ENCODE data around the gene PDK1.
"Not testable (repeated sequence)": the region's sequence is repeated elsewhere in the genome, so short reads cannot be mapped to it uniquely, and the experiment has no call there.

The PDK1 gene

GRCh38 chr2:172545408-172546075 is 10.3 kb upstream of the PDK1 start:
- H3K36me3 ChIP-seq (ENCODE audit: control insufficient read depth, insufficient read depth, low read length) = no peaks in the 10 kb centered on the region
- no peak overlapping the region for H3K4me3 ChIP-seq (replicated peaks; ENCODE audit: low read depth, low read length)
- DNase-seq (ENCODE audit: extremely low read depth, insufficient read length) = no peak
- TF ChIP-seq CTCF (IDR thresholded peaks at IDR 0.05; ENCODE audit: insufficient read depth, low read length, poor library complexity, severe bottlenecking) = no peak
- no peaks in the 10 kb centered on the region for H3K27me3 ChIP-seq (replicated peaks; ENCODE audit: control insufficient read depth, insufficient read depth, low read length)

- no peak for TF ChIP-seq CTCF (IDR thresholded peaks at IDR 0.05; ENCODE audit: insufficient read depth, low read length, poor library complexity, severe bottlenecking)
- DNase-seq (ENCODE audit: extremely low read depth, insufficient read length) = no peak
- Histone ChIP-seq H3K36me3 (ENCODE audit: control insufficient read depth, insufficient read depth, low read length) (no peaks in the 10 kb centered on the region), H3K4me3 (replicated peaks; ENCODE audit: low read depth, low read length) (no peak overlapping the region), H3K27me3 (replicated peaks; ENCODE audit: control insufficient read depth, insufficient read depth, low read length) (no peaks in the 10 kb centered on the region)
Observed at GRCh38 chr2:172549131-172549530, 6.8 kb upstream of the PDK1 start.

GRCh38 chr2:172549802-172550201 is 6.1 kb upstream of the PDK1 start:
- not testable (repeated sequence) for H3K27me3 ChIP-seq (replicated peaks; ENCODE audit: control insufficient read depth, insufficient read depth, low read length); H3K4me3 ChIP-seq (replicated peaks; ENCODE audit: low read depth, low read length); H3K36me3 ChIP-seq (ENCODE audit: control insufficient read depth, insufficient read depth, low read length); DNase-seq (ENCODE audit: extremely low read depth, insufficient read length)

- Histone ChIP-seq H3K27me3 (replicated peaks; ENCODE audit: control insufficient read depth, insufficient read depth, low read length) (no peaks in the 10 kb centered on the region), H3K36me3 (ENCODE audit: control insufficient read depth, insufficient read depth, low read length) (no peaks in the 10 kb centered on the region), H3K4me3 (replicated peaks; ENCODE audit: low read depth, low read length) (no peak overlapping the region)
- no peak for TF ChIP-seq CTCF (IDR thresholded peaks at IDR 0.05; ENCODE audit: insufficient read depth, low read length, poor library complexity, severe bottlenecking)
- DNase-seq (ENCODE audit: extremely low read depth, insufficient read length) = no peak
Observed at GRCh38 chr2:172550419-172550818, 5.5 kb upstream of the PDK1 start.

GRCh38 chr2:172551271-172551670 is 4.6 kb upstream of the PDK1 start:
- no peak for TF ChIP-seq CTCF (IDR thresholded peaks at IDR 0.05; ENCODE audit: insufficient read depth, low read length, poor library complexity, severe bottlenecking)
- Histone ChIP-seq H3K4me3 (replicated peaks; ENCODE audit: low read depth, low read length) (no peak overlapping the region), H3K27me3 (replicated peaks; ENCODE audit: control insufficient read depth, insufficient read depth, low read length) (no peaks in the 10 kb centered on the region), H3K36me3 (ENCODE audit: control insufficient read depth, insufficient read depth, low read length) (no peaks in the 10 kb centered on the region)
- no peak for DNase-seq (ENCODE audit: extremely low read depth, insufficient read length)

GRCh38 chr2:172552547-172553291 is 3.2 kb upstream of the PDK1 start:
- Histone ChIP-seq H3K4me3 (replicated peaks; ENCODE audit: low read depth, low read length) (no peak overlapping the region), H3K36me3 (ENCODE audit: control insufficient read depth, insufficient read depth, low read length) (no peaks in the 10 kb centered on the region), H3K27me3 (replicated peaks; ENCODE audit: control insufficient read depth, insufficient read depth, low read length) (no peaks in the 10 kb centered on the region)
- no peak for TF ChIP-seq CTCF (IDR thresholded peaks at IDR 0.05; ENCODE audit: insufficient read depth, low read length, poor library complexity, severe bottlenecking)
- DNase-seq (ENCODE audit: extremely low read depth, insufficient read length) = no peak

Measured in GM06990 (cell line).